Astrocyte (in vitro differentiated cells and primary cell): ENCODE measurements around the gene TUBGCP4. TPM values are rescaled to one million over a fixed set of nuclear protein-coding genes. Genes with fewer than 3 reads are reported as not detected.

Experiments
- DNase-seq: peaks from one replicate; pipeline ENCODE4 v3.0.0-alpha.2; 2010; ENCODE audit warnings: low read depth
- FAIRE-seq: peaks from 2 replicates; lab custom pipeline; 2011; peaks lifted over from hg19 to GRCh38; lab: Jason Lieb, UNC
- H2AFZ ChIP-seq: 2 replicates; pipeline ENCODE4 v1.6.0; 2012; ENCODE audit warnings: low read depth, low read length, inconsistent platforms
- H3K27ac ChIP-seq: 2 replicates; pipeline ENCODE4 v1.5.1; 2011; ENCODE audit warnings: low read depth, low read length, inconsistent platforms
- H3K27me3 ChIP-seq: 2 replicates; pipeline ENCODE4 v1.6.0; 2011; ENCODE audit warnings: low read length, inconsistent platforms; ENCODE audit not compliant: insufficient read depth
- H3K36me3 ChIP-seq: 2 replicates; pipeline ENCODE4 v1.5.1; 2011; ENCODE audit warnings: low read length, inconsistent platforms; ENCODE audit not compliant: insufficient read depth
- H3K4me1 ChIP-seq: 2 replicates; pipeline ENCODE4 v1.5.1; 2011; ENCODE audit warnings: low read length, inconsistent platforms; ENCODE audit not compliant: insufficient read depth
- H3K4me2 ChIP-seq: 2 replicates; pipeline ENCODE4 v1.6.0; 2012; ENCODE audit warnings: low read length, inconsistent platforms
- H3K4me3 ChIP-seq: 2 replicates; pipeline ENCODE4 v1.5.1; 2011; ENCODE audit warnings: low read depth, mild to moderate bottlenecking, low read length, inconsistent platforms; ENCODE audit not compliant: insufficient read depth
- H3K79me2 ChIP-seq: 2 replicates; pipeline ENCODE4 v1.6.0; 2012; ENCODE audit warnings: mild to moderate bottlenecking, low read length, inconsistent platforms; ENCODE audit not compliant: insufficient read depth
- H3K9ac ChIP-seq: 2 replicates; pipeline ENCODE4 v1.6.0; 2012; ENCODE audit warnings: mild to moderate bottlenecking, low read length, inconsistent platforms
- H3K9me3 ChIP-seq: 2 replicates; pipeline ENCODE4 v1.5.1; 2012; ENCODE audit warnings: low read depth, mild to moderate bottlenecking, low read length, inconsistent platforms; ENCODE audit not compliant: insufficient read depth
- H4K20me1 ChIP-seq: 2 replicates; pipeline ENCODE4 v1.6.0; 2012; ENCODE audit warnings: low read length, inconsistent platforms; ENCODE audit not compliant: insufficient read depth
- H3K27ac Mint-ChIP-seq: one replicate; pipeline ENCODE4 v1.8.0; 2021; ENCODE audit warnings: mild to moderate bottlenecking, mixed read lengths; ENCODE audit not compliant: unreplicated experiment
- H3K27me3 Mint-ChIP-seq: one replicate; pipeline ENCODE4 v1.8.0; 2021; ENCODE audit warnings: low read depth, mixed read lengths; ENCODE audit not compliant: unreplicated experiment
- H3K36me3 Mint-ChIP-seq: one replicate; pipeline ENCODE4 v1.8.0; 2021; ENCODE audit warnings: low read depth, mixed read lengths; ENCODE audit not compliant: unreplicated experiment
- H3K4me1 Mint-ChIP-seq: one replicate; pipeline ENCODE4 v1.8.0; 2021; ENCODE audit warnings: low read depth, mixed read lengths; ENCODE audit not compliant: unreplicated experiment
- H3K4me3 Mint-ChIP-seq: one replicate; pipeline ENCODE4 v1.8.0; 2021; ENCODE audit warnings: mild to moderate bottlenecking, moderate library complexity, mixed read lengths; ENCODE audit not compliant: unreplicated experiment
- H3K9me3 Mint-ChIP-seq: one replicate; pipeline ENCODE4 v1.8.0; 2021; ENCODE audit warnings: mild to moderate bottlenecking, mixed read lengths; ENCODE audit not compliant: unreplicated experiment
- EZH2 ChIP-seq: IDR thresholded peaks from 2 replicates; pipeline ENCODE4 v1.6.1; 2012; ENCODE audit warnings: mild to moderate bottlenecking, low read length, inconsistent platforms; ENCODE audit not compliant: insufficient read depth
- total RNA-seq: library from RNA; stranded (reverse); gene quantifications from 2 replicates; pipeline ENCODE4 v1.2.1, GENCODE V29; 2021
- TF ChIP-seq, protein P1 (sequence below): IDR thresholded peaks from 2 replicates; pipeline ENCODE4 v1.5.1; 2011; ENCODE audit warnings: low read depth, mild to moderate bottlenecking, inconsistent platforms, low read length, moderate library complexity; ENCODE audit not compliant: insufficient read depth

Gene TUBGCP4
- total RNA-seq, 1 donor from 2014 or later = 12.0 TPM

- H3K27me3 Mint-ChIP-seq = no peaks in the 10 kb centered on the region
- H3K4me3 ChIP-seq = no peak overlapping the region
- H3K79me2 ChIP-seq = no peaks in the 10 kb centered on the region
- H3K27ac Mint-ChIP-seq = peak overlapping the region; percentile 66
- no peak overlapping the region for H3K27ac ChIP-seq
- TF ChIP-seq, protein P1, sequence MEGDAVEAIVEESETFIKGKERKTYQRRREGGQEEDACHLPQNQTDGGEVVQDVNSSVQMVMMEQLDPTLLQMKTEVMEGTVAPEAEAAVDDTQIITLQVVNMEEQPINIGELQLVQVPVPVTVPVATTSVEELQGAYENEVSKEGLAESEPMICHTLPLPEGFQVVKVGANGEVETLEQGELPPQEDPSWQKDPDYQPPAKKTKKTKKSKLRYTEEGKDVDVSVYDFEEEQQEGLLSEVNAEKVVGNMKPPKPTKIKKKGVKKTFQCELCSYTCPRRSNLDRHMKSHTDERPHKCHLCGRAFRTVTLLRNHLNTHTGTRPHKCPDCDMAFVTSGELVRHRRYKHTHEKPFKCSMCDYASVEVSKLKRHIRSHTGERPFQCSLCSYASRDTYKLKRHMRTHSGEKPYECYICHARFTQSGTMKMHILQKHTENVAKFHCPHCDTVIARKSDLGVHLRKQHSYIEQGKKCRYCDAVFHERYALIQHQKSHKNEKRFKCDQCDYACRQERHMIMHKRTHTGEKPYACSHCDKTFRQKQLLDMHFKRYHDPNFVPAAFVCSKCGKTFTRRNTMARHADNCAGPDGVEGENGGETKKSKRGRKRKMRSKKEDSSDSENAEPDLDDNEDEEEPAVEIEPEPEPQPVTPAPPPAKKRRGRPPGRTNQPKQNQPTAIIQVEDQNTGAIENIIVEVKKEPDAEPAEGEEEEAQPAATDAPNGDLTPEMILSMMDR = no peak
- TF ChIP-seq EZH2 = no peak
- H3K27me3 ChIP-seq = no peaks in the 10 kb centered on the region
- H3K9ac ChIP-seq = no peak overlapping the region
- H3K9me3 ChIP-seq = no peaks in the 10 kb centered on the region
- H3K4me2 ChIP-seq = no peak overlapping the region
- no peaks in the 10 kb centered on the region for H3K4me1 ChIP-seq
- no peaks in the 10 kb centered on the region for H3K9me3 Mint-ChIP-seq
- peaks cover 10% of the 10 kb centered on the region for H4K20me1 ChIP-seq
- H3K4me3 Mint-ChIP-seq = no peak overlapping the region
- H3K36me3 Mint-ChIP-seq = peaks cover 26% of the 10 kb centered on the region
- H3K4me1 Mint-ChIP-seq = peaks cover 25% of the 10 kb centered on the region
- no peak for FAIRE-seq
- DNase-seq = no peak
- H2AFZ ChIP-seq = no peak overlapping the region
- peaks cover 30% of the 10 kb centered on the region for H3K36me3 ChIP-seq
Observed at GRCh38 chr15:43434446-43434845, 63.5 kb downstream of the TUBGCP4 start.

DNA sequence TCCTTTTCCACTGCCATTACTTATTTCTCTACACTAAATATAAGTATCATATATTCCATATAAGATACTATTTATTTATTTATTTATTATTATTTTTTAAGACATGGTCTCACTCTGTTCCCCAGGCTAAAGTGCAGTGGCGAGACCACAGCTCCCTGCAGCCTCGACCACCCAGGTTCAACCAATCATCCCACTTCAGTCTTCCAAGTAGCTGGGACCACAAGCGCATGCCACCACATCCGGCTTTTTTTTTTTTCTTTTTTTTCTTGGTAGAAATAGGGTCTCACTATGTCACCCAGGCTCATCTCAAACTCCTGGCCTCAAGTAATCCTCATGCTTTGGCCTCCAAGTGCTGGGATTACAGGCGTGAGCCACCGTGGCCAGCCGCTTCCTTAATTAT, 65.5 kb downstream of the TUBGCP4 start:
- DNase-seq = no peak
- Mint-ChIP-seq H3K27me3 (no peaks in the 10 kb centered on the region), H3K27ac (no peak overlapping the region), H3K9me3 (no peaks in the 10 kb centered on the region), H3K36me3 (peaks cover 28% of the 10 kb centered on the region), H3K4me3 (no peak overlapping the region), H3K4me1 (peaks cover 30% of the 10 kb centered on the region)
- H3K79me2 ChIP-seq = no peaks in the 10 kb centered on the region
- H3K4me1 ChIP-seq = peaks cover 6% of the 10 kb centered on the region
- no peak overlapping the region for H3K4me2 ChIP-seq
- no peaks in the 10 kb centered on the region for H3K9me3 ChIP-seq
- peaks cover 4% of the 10 kb centered on the region for H4K20me1 ChIP-seq
- TF ChIP-seq EZH2 = no peak
- TF ChIP-seq, protein P1 = no peak
- no peak overlapping the region for H3K9ac ChIP-seq
- no peak for FAIRE-seq
- no peak overlapping the region for H2AFZ ChIP-seq
- H3K27me3 ChIP-seq = no peaks in the 10 kb centered on the region
- peaks cover 33% of the 10 kb centered on the region for H3K36me3 ChIP-seq
- no peak overlapping the region for H3K27ac ChIP-seq
- no peak overlapping the region for H3K4me3 ChIP-seq

DNA sequence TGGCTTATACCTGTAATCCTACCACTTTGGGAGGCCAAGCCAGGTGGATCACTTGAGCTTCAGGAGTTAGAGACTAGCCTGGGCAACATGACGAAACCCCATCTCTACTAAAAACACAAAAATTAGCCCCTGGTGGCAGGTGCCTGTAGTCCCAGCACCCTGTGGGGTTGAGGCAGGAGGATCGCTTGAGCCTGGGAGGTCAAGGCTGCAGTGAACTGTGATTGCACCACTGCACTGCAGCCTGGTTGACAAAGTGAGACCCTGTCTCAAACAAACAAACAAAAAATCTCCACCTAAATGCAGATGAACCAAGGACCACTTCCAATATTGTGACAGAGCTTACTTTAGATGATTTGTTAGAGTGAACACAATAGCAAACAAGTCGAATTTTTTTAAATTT, 68.4 kb downstream of the TUBGCP4 start:
- Histone ChIP-seq H3K9me3 (no peaks in the 10 kb centered on the region), H2AFZ (no peak overlapping the region), H3K4me2 (no peak overlapping the region), H3K27ac (no peak overlapping the region), H3K4me1 (peaks cover 6% of the 10 kb centered on the region), H3K27me3 (no peaks in the 10 kb centered on the region), H4K20me1 (peaks cover 4% of the 10 kb centered on the region), H3K9ac (no peak overlapping the region), H3K36me3 (peaks cover 19% of the 10 kb centered on the region), H3K79me2 (no peaks in the 10 kb centered on the region), H3K4me3 (no peak overlapping the region)
- Mint-ChIP-seq H3K27ac (no peak overlapping the region), H3K4me1 (peaks cover 11% of the 10 kb centered on the region), H3K9me3 (no peaks in the 10 kb centered on the region), H3K36me3 (peaks cover 10% of the 10 kb centered on the region), H3K27me3 (no peaks in the 10 kb centered on the region), H3K4me3 (no peak overlapping the region)
- FAIRE-seq (no peak), DNase-seq (no peak)
- TF ChIP-seq, protein P1 = no peak
